OCI-LY7 (cell line): ENCODE measurements around the gene ACAA2.
"Not testable (repeated sequence)": the region's sequence is repeated elsewhere in the genome, so short reads cannot be mapped to it uniquely, and the experiment has no call there.

Experiments used
- EZH2phosphoT487 ChIP-seq: fragments of 200-600 bp; sonication (generic); IDR thresholded peaks from 2 replicates; pipeline ENCODE4 v1.6.1; 2018; ENCODE audit warnings: low read depth, borderline replicate concordance, mild to moderate bottlenecking, mixed run types, antibody characterized with exemption, low read length, moderate library complexity, mixed read lengths
- TF ChIP-seq, protein P1 (sequence below): fragments of 200-600 bp; sonication (generic); conservative IDR thresholded peaks from 2 replicates; pipeline ENCODE4 v1.5.1; 2014; ENCODE audit warnings: mild to moderate bottlenecking, antibody characterized with exemption, low read length, moderate library complexity, mixed read lengths

DNA sequence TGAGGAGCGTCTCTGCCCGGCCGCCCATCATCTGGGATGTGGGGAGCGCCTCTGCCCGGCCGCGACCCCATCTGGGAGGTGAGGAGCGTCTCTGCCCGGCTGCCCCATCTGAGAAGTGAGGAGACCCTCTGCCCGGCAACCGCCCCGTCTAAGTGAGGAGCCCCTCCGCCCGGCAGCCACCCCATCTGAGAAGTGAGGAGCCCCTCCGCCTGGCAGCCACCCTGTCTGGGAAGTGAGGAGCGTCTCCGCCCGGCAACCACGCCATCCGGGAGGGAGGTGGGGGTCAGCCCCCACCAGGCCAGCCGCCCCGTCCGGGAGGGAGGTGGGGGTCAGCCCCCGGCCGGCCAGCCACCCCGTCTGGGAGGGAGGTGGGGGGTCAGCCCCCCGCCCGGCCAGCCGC lies 13.5 kb downstream of the ACAA2 start:
- TF ChIP-seq EZH2phosphoT487, result not testable (repeated sequence)
- TF ChIP-seq, protein P1, sequence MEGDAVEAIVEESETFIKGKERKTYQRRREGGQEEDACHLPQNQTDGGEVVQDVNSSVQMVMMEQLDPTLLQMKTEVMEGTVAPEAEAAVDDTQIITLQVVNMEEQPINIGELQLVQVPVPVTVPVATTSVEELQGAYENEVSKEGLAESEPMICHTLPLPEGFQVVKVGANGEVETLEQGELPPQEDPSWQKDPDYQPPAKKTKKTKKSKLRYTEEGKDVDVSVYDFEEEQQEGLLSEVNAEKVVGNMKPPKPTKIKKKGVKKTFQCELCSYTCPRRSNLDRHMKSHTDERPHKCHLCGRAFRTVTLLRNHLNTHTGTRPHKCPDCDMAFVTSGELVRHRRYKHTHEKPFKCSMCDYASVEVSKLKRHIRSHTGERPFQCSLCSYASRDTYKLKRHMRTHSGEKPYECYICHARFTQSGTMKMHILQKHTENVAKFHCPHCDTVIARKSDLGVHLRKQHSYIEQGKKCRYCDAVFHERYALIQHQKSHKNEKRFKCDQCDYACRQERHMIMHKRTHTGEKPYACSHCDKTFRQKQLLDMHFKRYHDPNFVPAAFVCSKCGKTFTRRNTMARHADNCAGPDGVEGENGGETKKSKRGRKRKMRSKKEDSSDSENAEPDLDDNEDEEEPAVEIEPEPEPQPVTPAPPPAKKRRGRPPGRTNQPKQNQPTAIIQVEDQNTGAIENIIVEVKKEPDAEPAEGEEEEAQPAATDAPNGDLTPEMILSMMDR, result not testable (repeated sequence)
